SK-N-SH treated with all-trans-retinoic acid at 6 μM for 48 hours (cell line): ENCODE measurements around the gene AMHR2.
A peak's percentile ranks its signal among the peaks of the same experiment; 100 is the strongest.

Experiments used
- ATAC-seq: fragments of 200-7000 bp; cut with Tn5 transposase; 3 replicates; pipeline ENCODE4 v1.9.1; 2020; ENCODE audit warnings: mild to moderate bottlenecking, moderate library complexity
- ARNTL ChIP-seq: fragments of 450-650 bp; formaldehyde crosslinking; IDR thresholded peaks from 2 replicates; pipeline ENCODE4 v1.5.0; 2020; ENCODE audit warnings: low read depth, mild to moderate bottlenecking, moderate library complexity, borderline replicate concordance
- CSDC2 ChIP-seq: fragments of 250-450 bp; sonication (Bioruptor Pico); IDR thresholded peaks from 2 replicates; pipeline ENCODE4 v1.5.0; 2020; ENCODE audit warnings: mild to moderate bottlenecking, moderate library complexity
- ESRRG ChIP-seq: fragments of 250-450 bp; sonication (Bioruptor Pico); IDR thresholded peaks from 2 replicates; pipeline ENCODE4 v1.6.1; 2021; ENCODE audit warnings: mild to moderate bottlenecking
- GLIS3 ChIP-seq: fragments of 250-450 bp; sonication (Bioruptor Pico); IDR thresholded peaks from 2 replicates; pipeline ENCODE4 v1.5.0; 2020; ENCODE audit warnings: mild to moderate bottlenecking, moderate library complexity
- ISL1 ChIP-seq: fragments of 250-450 bp; sonication (Bioruptor Pico); IDR thresholded peaks from 2 replicates; pipeline ENCODE4 v2.1.2; 2022; ENCODE audit warnings: mild to moderate bottlenecking, moderate library complexity
- OSR1 ChIP-seq: fragments of 250-450 bp; sonication (Bioruptor Pico); IDR thresholded peaks from 2 replicates; pipeline ENCODE4 v1.8.0; 2022; ENCODE audit warnings: moderate library complexity, mild to moderate bottlenecking, inconsistent platforms
- RARB ChIP-seq: fragments of 250-450 bp; sonication (Bioruptor Pico); IDR thresholded peaks from 2 replicates; pipeline ENCODE4 v1.8.0; 2021; ENCODE audit warnings: mild to moderate bottlenecking, moderate library complexity
- SNAI2 ChIP-seq: fragments of 250-450 bp; sonication (Bioruptor Pico); IDR thresholded peaks from 2 replicates; pipeline ENCODE4 v1.5.0; 2020; ENCODE audit warnings: mild to moderate bottlenecking, moderate library complexity
- TCF4 ChIP-seq: fragments of 250-450 bp; sonication (Bioruptor Pico); IDR thresholded peaks from 2 replicates; pipeline ENCODE4 v1.8.0; 2021; ENCODE audit warnings: mild to moderate bottlenecking, moderate library complexity, borderline replicate concordance
- ZFP3 ChIP-seq: fragments of 250-450 bp; sonication (Bioruptor Pico); IDR thresholded peaks from 2 replicates; pipeline ENCODE4 v1.5.0; 2020; ENCODE audit warnings: mild to moderate bottlenecking, moderate library complexity
- ZNF8 ChIP-seq: fragments of 450-650 bp; formaldehyde crosslinking; IDR thresholded peaks from 2 replicates; pipeline ENCODE4 v1.5.0; 2020; ENCODE audit warnings: mild to moderate bottlenecking, moderate library complexity
- TF ChIP-seq, protein P1 (sequence below): fragments of 250-450 bp; sonication (Bioruptor Pico); IDR thresholded peaks from 2 replicates; pipeline ENCODE4 v1.5.1; 2020; ENCODE audit warnings: low read depth, mild to moderate bottlenecking, moderate library complexity
- TF ChIP-seq, protein P2 (sequence below): fragments of 250-450 bp; sonication (Bioruptor Pico); IDR thresholded peaks from 2 replicates; pipeline ENCODE4 v1.8.0; 2020; ENCODE audit warnings: mild to moderate bottlenecking, moderate library complexity, borderline replicate concordance
- TF ChIP-seq, protein P3 (sequence below): fragments of 250-450 bp; sonication (Bioruptor Pico); IDR thresholded peaks from 2 replicates; pipeline ENCODE4 v1.5.0; 2020; ENCODE audit warnings: mild to moderate bottlenecking, moderate library complexity
- TF ChIP-seq, protein P4 (sequence below): fragments of 250-450 bp; sonication (Bioruptor Pico); IDR thresholded peaks from 2 replicates; pipeline ENCODE4 v1.5.1; 2021; ENCODE audit warnings: mild to moderate bottlenecking, moderate library complexity

Gene AMHR2

DNA sequence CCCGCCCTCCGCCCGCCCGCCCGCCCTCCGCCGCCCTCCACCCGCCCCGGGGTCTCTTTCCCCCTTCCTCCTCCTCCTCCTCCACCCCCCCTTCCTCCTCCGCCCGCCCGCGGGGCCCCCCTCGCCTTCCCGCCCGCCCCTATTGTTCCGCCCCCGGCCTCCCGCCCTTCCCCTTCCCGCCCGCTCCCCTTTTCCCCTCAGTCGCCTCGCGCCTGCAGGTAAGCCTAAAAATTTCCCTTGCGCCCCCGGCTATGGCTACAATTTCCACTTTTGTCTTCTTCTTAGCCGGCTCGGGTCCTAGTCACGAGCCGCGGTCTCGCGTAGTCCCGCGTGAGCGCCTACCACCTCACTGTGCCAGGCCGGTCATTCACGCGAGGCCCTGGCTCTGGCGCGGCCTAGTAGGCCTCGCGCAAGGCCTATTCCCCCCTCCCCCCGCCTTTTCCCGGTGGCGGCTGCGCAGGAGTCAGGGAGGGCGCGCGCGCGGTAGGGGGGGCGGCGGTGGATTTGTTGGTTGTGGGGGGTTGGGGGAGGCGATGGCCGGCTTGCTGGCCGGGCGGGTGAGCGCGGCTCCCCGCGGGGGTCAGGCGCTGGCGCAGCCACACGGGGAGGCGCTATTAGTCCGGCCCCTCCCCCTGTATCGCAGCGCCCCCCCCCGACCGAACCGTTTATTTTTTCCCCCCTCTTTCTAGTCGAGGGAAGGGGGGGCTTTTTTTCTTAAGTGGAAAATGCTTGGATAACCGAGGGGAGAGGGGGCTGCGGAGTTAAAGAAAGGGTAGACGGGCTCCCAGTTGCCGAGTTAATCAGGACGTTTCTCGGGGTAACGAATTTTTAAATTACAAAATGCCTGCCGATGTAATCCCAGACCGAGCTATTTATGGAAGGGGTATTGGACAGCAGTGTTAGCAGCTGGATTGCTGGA is 28.8 kb downstream of the AMHR2 start:
- TF ChIP-seq, protein P1, sequence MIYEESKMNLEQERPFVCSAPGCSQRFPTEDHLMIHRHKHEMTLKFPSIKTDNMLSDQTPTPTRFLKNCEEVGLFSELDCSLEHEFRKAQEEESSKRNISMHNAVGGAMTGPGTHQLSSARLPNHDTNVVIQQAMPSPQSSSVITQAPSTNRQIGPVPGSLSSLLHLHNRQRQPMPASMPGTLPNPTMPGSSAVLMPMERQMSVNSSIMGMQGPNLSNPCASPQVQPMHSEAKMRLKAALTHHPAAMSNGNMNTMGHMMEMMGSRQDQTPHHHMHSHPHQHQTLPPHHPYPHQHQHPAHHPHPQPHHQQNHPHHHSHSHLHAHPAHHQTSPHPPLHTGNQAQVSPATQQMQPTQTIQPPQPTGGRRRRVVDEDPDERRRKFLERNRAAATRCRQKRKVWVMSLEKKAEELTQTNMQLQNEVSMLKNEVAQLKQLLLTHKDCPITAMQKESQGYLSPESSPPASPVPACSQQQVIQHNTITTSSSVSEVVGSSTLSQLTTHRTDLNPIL: 0 out of 2 replicates have a peak, but pooled peaks have one; percentile 15
- TF ChIP-seq SNAI2 (CRISPR knock-in tag): no peak
- TF ChIP-seq ESRRG (CRISPR knock-in tag): no peak
- TF ChIP-seq RARB (CRISPR knock-in tag): no peak
- TF ChIP-seq ZNF8 (CRISPR knock-in tag): 0 out of 2 replicates have a peak, but pooled peaks have one; percentile 14
- TF ChIP-seq, protein P2, sequence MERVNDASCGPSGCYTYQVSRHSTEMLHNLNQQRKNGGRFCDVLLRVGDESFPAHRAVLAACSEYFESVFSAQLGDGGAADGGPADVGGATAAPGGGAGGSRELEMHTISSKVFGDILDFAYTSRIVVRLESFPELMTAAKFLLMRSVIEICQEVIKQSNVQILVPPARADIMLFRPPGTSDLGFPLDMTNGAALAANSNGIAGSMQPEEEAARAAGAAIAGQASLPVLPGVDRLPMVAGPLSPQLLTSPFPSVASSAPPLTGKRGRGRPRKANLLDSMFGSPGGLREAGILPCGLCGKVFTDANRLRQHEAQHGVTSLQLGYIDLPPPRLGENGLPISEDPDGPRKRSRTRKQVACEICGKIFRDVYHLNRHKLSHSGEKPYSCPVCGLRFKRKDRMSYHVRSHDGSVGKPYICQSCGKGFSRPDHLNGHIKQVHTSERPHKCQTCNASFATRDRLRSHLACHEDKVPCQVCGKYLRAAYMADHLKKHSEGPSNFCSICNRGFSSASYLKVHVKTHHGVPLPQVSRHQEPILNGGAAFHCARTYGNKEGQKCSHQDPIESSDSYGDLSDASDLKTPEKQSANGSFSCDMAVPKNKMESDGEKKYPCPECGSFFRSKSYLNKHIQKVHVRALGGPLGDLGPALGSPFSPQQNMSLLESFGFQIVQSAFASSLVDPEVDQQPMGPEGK (CRISPR knock-in tag): peak; percentile 90; the same call in 1 of the 2 replicates
- ATAC-seq: peak; percentile 68

DNA sequence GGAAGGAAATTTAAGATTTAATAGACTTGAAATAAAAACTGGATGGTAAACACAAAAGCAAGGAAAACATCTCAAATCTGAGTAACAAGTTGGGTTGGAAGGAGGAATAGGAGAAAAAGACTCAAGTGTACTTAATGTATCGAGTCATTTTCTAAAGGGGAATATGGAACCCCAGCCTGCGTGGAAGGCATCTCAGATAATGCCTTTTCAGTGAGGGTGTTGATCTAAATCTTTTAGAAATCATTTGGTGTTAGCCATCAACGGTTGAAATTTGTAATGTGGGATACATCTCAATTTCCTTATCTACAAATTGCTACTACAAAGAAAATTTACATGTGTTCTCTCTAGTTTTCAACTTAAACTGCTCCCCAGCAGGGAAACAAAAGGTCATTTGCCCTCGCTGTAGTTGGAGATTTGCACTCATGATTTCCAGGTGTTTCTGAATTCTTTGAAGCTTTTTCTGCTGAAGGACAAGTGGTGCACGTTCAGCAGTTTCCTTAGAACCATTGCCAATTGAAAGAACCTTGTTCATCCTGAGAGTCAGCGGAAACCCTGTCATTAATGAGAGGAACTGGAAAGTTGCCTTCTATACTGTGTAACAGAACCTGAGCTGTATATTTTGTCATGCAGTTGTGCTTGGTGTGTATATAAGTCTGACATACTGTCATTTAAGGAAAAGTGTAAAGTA is 30.4 kb downstream of the AMHR2 start:
- TF ChIP-seq, protein P1: no peak
- TF ChIP-seq ISL1 (no peak), GLIS3 (no peak), ARNTL (CRISPR knock-in tag) (no peak), ZFP3 (CRISPR knock-in tag) (no peak), ESRRG (CRISPR knock-in tag) (no peak), CSDC2 (CRISPR knock-in tag) (no peak)
- TF ChIP-seq, protein P3, sequence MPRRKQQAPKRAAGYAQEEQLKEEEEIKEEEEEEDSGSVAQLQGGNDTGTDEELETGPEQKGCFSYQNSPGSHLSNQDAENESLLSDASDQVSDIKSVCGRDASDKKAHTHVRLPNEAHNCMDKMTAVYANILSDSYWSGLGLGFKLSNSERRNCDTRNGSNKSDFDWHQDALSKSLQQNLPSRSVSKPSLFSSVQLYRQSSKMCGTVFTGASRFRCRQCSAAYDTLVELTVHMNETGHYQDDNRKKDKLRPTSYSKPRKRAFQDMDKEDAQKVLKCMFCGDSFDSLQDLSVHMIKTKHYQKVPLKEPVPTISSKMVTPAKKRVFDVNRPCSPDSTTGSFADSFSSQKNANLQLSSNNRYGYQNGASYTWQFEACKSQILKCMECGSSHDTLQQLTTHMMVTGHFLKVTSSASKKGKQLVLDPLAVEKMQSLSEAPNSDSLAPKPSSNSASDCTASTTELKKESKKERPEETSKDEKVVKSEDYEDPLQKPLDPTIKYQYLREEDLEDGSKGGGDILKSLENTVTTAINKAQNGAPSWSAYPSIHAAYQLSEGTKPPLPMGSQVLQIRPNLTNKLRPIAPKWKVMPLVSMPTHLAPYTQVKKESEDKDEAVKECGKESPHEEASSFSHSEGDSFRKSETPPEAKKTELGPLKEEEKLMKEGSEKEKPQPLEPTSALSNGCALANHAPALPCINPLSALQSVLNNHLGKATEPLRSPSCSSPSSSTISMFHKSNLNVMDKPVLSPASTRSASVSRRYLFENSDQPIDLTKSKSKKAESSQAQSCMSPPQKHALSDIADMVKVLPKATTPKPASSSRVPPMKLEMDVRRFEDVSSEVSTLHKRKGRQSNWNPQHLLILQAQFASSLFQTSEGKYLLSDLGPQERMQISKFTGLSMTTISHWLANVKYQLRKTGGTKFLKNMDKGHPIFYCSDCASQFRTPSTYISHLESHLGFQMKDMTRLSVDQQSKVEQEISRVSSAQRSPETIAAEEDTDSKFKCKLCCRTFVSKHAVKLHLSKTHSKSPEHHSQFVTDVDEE (CRISPR knock-in tag): no peak
- ATAC-seq: no peak

DNA sequence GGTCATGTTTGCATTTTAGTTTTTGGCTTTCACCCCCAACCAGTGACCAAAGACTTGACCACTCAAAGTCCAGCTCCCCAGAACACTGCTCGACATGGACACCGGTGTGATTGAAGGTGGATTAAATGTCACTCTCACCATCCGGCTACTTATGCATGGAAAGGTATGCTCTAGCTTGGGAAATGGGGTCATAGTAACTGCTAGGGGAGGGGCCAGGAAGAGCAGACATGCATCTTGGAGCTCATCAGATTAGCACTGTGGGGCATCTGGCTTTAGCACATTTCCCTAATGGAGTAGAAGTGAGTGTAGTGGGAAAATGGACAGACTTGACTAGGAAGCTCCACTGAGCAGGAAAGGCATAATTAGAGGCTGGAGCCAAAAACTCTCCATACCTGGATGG is 31.1 kb downstream of the AMHR2 start:
- no peak for TF ChIP-seq ZNF8 (CRISPR knock-in tag)
- TF ChIP-seq OSR1: no peak
- TF ChIP-seq, protein P4, sequence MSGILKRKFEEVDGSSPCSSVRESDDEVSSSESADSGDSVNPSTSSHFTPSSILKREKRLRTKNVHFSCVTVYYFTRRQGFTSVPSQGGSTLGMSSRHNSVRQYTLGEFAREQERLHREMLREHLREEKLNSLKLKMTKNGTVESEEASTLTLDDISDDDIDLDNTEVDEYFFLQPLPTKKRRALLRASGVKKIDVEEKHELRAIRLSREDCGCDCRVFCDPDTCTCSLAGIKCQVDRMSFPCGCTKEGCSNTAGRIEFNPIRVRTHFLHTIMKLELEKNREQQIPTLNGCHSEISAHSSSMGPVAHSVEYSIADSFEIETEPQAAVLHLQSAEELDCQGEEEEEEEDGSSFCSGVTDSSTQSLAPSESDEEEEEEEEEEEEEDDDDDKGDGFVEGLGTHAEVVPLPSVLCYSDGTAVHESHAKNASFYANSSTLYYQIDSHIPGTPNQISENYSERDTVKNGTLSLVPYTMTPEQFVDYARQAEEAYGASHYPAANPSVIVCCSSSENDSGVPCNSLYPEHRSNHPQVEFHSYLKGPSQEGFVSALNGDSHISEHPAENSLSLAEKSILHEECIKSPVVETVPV (CRISPR knock-in tag): no peak
- 0 out of 2 replicates have a peak, but pooled peaks have one; percentile 37 for TF ChIP-seq TCF4 (CRISPR knock-in tag)
- TF ChIP-seq, protein P2 (CRISPR knock-in tag): no peak
- no peak for TF ChIP-seq ISL1
- ATAC-seq: no peak
